GM21528 (cell line): ENCODE measurements around the gene KCNG1.

ENCODE experiments used
- ATAC-seq: cut with Tn5 transposase; IDR thresholded peaks from one replicate; pipeline ENCODE4 v1.9.1; 2021; ENCODE audit warnings: mild to moderate bottlenecking, moderate library complexity; ENCODE audit not compliant: unreplicated experiment, low FRiP score

KCNG1 gene

GRCh38 chr20:51014797-51015722 is 7.8 kb downstream of the KCNG1 start:
- no peak for ATAC-seq

GRCh38 chr20:51013577-51014330 is 9.2 kb downstream of the KCNG1 start:
- ATAC-seq: no peak

GRCh38 chr20:51012357-51012756 is 10.6 kb downstream of the KCNG1 start:
- ATAC-seq: no peak

GRCh38 chr20:51011479-51011878 is 11.4 kb downstream of the KCNG1 start:
- ATAC-seq: no peak

GRCh38 chr20:51010932-51011331 is 12.0 kb downstream of the KCNG1 start:
- no peak for ATAC-seq

- ATAC-seq: no peak
These were observed 12.9 kb downstream of the KCNG1 start for GRCh38 chr20:51010043-51010365.

GRCh38 chr20:51009303-51010042 is 13.4 kb downstream of the KCNG1 start:
- ATAC-seq: no peak

GRCh38 chr20:51008718-51009117 is 14.2 kb downstream of the KCNG1 start:
- ATAC-seq: no peak

- no peak for ATAC-seq
These were observed 17.7 kb downstream of the KCNG1 start for GRCh38 chr20:51005214-51005613.

GRCh38 chr20:51004781-51005180 is 18.1 kb downstream of the KCNG1 start:
- ATAC-seq: no peak

GRCh38 chr20:51004305-51004727 is 18.6 kb downstream of the KCNG1 start:
- no peak for ATAC-seq

- ATAC-seq: no peak
These were observed 19.2 kb downstream of the KCNG1 start for GRCh38 chr20:51003753-51004152.

- ATAC-seq: no peak
These were observed 20.3 kb downstream of the KCNG1 start for GRCh38 chr20:51002633-51003032.

GRCh38 chr20:51001430-51002265 is 21.3 kb downstream of the KCNG1 start:
- no peak for ATAC-seq

GRCh38 chr20:50999355-50999754 is 23.6 kb downstream of the KCNG1 start:
- ATAC-seq: no peak

GRCh38 chr20:50996901-50997865 is 25.7 kb downstream of the KCNG1 start:
- ATAC-seq: no peak

GRCh38 chr20:50995506-50995905 is 27.4 kb downstream of the KCNG1 start:
- no peak for ATAC-seq

GRCh38 chr20:50993876-50994275 is 29.0 kb downstream of the KCNG1 start:
- ATAC-seq: no peak
